Hindlimb muscle (tissue), 1 donor: ENCODE measurements around the gene ALK. TPM values are rescaled to one million over a fixed set of nuclear protein-coding genes. Genes with fewer than 3 reads are reported as not detected.

Source experiments
- DNase-seq: peaks from one replicate; pipeline ENCODE4 v3.0.0-alpha.2; 2013
- polyA plus RNA-seq: library from polyadenylated mRNA; unstranded; fragments of 120-200 nt; gene quantifications from one replicate; pipeline ENCODE4 v1.2.1, GENCODE V29; 2013; ENCODE audit not compliant: insufficient read length

ALK gene
- polyA plus RNA-seq, 1 donor = 0.18 TPM

GRCh38 chr2:29482348-29482747, 439.0 kb downstream of the ALK start:
- no peak for DNase-seq

DNA sequence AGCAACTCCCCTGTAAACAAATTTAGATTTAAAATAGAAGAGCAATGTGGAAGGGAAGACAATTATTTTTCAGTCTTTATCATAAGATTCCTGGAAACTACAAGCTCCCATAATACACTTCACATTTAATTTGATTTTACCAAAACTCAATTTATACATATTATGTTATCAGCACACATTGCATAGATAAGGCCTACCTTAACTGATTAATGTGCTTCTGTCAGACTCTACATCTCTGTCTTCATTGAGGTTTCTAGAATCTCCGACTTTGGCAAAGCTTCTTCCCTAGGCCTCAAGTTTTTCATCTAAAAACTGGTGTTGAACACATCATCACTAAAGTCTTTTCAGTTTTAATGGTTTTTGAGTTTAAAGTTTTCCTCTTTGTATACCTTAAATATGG, 440.1 kb downstream of the ALK start:
- no peak for DNase-seq

DNA sequence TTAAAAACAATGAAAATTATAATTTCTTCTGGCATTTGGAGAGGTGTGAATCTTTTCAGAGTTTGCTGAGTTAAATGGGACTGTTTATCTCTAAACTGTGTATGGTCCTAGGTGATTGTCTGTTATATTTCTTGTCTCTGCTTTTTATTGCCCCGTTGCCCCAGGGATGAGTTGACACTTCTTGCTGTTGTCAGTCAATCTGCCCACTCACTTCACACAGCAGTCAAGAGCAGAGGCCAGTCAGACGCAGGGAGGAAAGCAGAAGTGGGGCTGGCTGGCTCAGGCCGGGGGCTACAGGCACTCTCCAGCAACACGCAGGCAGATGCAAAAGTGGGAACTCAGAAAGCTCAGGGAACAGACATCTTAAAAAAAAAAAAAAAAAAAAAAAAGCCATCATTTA, 441.0 kb downstream of the ALK start:
- no peak for DNase-seq

DNA sequence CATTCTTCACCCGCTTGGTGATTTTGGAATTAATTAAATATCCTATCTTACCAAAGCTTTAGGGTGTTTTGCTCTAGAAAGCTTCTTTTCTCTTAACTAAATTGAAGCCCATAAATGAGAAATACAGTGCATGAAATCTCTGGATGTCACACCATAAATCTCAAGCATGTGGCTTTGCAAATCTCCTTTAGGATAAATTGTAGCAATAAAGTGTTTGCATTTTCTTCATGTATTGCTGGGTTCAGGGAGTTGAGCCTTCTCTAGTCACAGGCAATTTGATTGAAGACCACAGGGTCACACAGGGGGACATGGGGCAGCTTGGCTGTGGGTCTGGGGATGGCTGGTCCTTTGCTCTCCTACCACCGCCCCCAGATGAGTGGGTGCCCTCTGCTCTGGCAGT, 442.0 kb downstream of the ALK start:
- no peak for DNase-seq

DNA sequence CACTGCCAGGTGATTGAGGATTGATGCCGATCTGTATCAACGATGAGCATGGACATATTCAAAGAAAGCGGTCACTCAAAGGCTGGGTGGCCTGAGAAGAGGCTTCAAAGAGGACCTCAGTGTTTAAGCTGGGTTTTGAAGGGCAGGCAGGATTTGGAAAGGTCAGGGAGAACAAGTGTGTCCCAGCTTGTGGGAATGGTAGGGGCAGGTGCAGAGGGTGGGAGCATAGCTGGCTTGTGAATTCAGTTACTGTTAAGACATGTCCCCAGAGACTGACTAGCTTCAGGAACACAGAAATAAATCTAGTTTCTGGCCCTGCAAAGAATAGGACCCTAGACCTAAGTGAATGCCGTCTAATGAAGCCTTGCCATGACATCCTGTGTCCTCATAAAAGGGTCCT, 442.7 kb downstream of the ALK start:
- no peak for DNase-seq

DNA sequence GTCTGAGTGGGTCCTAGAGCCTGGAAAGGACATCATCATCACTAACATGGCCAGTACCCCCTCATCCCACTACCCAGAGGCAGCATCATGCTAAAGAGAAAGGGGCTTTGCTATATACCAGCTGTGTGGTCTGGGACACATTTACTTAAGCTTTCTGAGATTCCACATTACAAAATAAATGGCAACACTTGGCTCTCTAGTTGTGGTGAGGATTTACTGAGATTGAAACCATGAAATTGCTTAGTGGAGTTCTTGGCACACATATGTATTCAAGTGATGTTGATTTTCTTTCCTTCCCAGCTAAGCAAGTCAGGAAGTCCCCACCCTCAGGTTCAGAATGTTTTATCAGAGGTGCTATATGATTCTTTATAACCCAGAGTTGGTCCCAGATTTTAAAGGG, 444.2 kb downstream of the ALK start:
- DNase-seq = no peak

GRCh38 chr2:29475499-29475898, 445.9 kb downstream of the ALK start:
- no peak for DNase-seq

- DNase-seq = no peak
Measured at GRCh38 chr2:29469961-29470360, 451.4 kb downstream of the ALK start.

DNA sequence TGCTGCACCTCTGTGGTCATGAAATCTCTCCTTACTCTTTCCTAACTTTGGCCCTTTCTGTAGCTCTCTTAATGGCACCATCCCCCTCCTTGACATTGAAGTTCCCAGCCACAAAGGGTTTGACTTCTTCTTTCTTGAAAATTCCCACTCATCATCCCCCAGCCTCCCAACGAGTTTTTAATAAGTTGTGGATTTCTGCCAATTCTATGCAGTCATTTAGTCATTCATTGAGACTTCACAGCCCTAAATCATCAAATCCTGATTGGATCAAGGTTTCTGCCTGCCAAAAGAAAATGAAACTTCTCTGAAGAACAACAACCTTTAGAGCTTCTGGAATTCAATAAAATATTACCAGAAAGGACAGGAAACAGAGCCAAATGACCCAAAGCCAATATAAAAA, 451.9 kb downstream of the ALK start:
- no peak for DNase-seq

DNA sequence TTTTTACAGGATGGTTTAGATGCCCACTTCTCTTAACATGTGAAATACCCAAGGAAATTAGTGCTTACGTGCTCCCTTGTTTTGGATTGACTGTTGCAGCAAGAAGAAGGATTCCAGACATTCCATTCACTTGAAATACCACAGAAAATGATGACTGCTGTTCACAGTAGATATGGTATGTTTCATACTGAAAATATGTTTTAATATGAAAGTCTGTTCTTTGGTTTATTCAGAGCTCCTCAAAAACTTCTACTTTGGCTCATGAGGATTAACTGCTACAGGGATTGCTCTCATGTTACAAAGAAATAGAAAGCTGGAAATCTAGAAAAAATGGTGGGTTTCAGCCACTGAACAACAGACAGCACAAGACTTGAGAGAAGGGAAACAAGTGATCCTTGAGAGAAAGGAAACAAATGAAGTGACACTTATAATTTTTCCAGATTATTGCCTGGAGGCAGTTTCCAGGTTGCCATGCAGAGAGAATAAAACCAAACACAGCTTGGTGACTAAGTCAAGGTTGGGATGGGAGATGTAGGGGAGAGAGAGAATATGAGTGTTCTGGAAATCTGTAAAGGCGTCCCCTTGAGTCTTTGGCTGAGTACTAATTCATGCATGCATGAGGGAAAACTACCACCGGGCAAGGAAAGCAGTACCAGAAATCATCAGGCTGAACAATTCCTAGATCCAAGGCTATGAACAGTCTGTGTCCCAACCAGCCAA, 458.0 kb downstream of the ALK start:
- no peak for DNase-seq

- no peak for DNase-seq
Measured at GRCh38 chr2:29462293-29462692, 459.1 kb downstream of the ALK start.

GRCh38 chr2:29460190-29460589, 461.2 kb downstream of the ALK start:
- no peak for DNase-seq

DNA sequence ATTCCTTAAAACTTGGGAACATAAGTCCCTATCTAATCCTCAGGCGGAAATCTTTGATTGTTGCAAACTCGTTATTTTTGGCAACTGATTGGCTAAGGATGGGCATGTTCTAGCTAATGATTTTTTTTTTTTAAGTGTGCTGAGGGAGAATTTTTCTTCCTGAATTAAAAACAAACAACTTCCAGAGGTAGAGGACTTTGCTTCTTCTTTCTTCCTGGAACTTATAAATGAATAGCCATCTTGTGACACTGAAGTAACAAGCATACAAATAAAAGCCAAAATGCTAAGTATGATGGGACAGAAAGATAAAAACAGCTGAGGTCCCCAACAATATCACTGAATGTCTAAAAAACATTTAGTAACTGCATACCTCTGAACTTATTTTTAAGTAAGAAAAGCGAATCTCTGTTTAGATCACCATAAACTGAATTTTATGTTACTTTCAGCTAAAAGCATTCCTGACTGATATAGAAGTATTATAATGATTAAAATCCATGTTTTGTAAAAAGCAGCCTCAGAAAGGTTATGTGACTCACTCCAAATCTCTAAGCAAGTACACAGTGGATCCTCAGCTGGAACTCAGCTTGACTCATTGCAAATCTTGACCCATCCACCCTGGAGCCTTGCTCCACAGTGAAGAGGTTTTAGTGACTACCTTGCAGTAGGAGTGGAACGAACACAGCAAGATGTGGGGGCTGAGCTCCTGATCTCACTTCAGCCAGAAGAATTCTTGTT, 461.8 kb downstream of the ALK start:
- DNase-seq = no peak

DNA sequence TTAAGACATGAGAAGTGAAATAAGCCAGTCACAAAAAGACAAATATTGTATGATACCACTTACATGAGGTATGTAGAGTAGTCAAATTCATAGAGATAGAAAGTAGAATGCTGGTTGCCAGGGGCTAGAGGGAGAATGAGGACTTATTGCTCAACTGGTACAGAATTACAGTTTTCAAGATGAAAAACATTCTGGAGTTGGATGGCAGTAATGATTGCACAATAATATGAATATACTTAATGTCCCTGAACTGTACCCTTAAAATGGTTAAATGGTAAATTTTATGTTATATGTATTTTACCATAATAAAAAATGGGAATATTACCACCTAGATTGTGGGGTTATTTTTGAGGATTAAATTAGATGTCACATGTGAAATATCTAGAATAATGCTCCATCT, 465.0 kb downstream of the ALK start:
- no peak for DNase-seq

GRCh38 chr2:29455200-29455860, 466.1 kb downstream of the ALK start:
- no peak for DNase-seq

DNA sequence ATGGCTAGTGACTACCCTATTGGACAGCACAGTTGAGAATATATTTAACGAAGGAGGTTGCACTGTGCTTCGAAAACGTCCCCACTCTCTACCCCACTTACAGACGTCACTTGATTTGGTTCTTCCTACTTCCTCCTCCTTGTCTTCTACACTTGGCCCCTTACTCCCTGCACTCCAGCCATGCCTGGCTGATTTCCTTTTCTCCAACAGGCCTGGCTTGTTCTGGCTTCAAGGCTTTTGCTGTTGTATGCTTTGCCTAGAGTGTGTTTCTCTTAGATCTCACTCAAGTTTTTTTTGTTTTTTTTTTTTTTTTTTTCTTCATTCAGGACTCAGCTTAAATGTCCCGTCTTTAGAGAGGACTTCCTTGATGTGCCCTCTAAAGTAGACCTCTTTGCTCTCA, 469.4 kb downstream of the ALK start:
- no peak for DNase-seq

- DNase-seq = no peak
Measured at GRCh38 chr2:29450596-29451222, 470.7 kb downstream of the ALK start.

GRCh38 chr2:29449499-29449898, 471.9 kb downstream of the ALK start:
- DNase-seq = no peak

- DNase-seq = no peak
Measured at GRCh38 chr2:29448096-29448688, 473.2 kb downstream of the ALK start.

DNA sequence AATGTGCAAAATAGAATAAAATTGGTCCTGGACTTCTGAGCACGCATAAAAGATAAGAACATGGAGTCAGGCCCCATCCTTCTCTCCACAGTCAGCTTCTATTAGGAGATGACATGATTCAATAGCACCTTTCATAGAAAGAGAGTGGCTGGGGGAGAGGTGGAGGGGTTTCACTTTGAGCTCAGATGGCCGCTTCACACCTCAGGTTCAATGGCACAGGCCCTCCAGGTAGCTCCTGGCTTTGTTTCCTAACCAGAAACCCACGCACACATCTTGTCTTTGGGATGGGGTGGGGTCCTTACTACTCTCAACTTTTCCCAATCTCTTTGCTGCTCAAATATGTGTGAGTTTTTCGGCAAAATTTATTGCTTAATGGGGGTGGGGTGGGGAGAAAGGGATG, 473.9 kb downstream of the ALK start:
- DNase-seq = no peak

GRCh38 chr2:29446847-29447246, 474.5 kb downstream of the ALK start:
- no peak for DNase-seq

DNA sequence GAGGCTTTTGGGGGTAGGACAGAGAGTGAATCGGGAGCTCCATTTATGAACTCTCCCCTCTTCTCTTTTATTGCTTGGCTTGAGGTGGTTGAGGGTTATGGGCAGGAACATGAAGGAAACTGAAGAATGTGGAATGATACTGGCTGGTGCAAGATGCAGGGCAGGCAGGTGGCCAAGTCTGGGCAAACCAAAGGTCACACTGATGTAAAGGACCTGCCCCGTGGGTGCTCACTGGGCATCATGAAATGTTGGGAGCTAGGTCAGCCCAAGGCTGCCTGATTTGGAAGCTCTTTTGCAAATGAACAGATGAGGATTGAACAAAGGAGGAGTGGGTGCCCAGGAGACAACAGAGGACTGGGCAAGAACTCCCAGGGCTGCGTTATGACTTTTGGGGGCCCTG, 477.2 kb downstream of the ALK start:
- no peak for DNase-seq

- DNase-seq = no peak
Measured at GRCh38 chr2:29443627-29444026, 477.8 kb downstream of the ALK start.
